Mammary epithelial cell (primary cell): Measurements from ENCODE around the gene LYSMD3.

Experiments used
- CTCF ChIP-seq, 2 donors: IDR thresholded peaks in 1 of 2; conservative IDR thresholded peaks in 1 of 2; 2 replicates each; pipeline ENCODE4 v1.5.1; 2011 to 2012; ENCODE audit warnings: inconsistent platforms in 2 of 2, low read length in 2 of 2, mild to moderate bottlenecking in 2 of 2, control low read depth in 1 of 2, low read depth in 1 of 2; ENCODE audit not compliant: insufficient read depth in 1 of 2; ENCODE audit errors: extremely low read depth in 1 of 2
- EZH2 ChIP-seq: IDR thresholded peaks from 2 replicates; pipeline ENCODE4 v1.6.1; 2012; ENCODE audit warnings: low read length, inconsistent platforms, borderline replicate concordance

- TF ChIP-seq CTCF (conservative IDR thresholded peaks at IDR 0.05 in 1 of 2, IDR thresholded peaks at IDR 0.05 in 1 of 2; ENCODE audit: extremely low read depth in 1 of 2, insufficient read depth in 1 of 2, low read depth in 1 of 2, low read length in 2 of 2) (no peak), EZH2 (no peak)
Observed at GRCh38 chr5:90563108-90563507, 33.7 kb upstream of the LYSMD3 start.
